K562 (cell line): ENCODE measurements around the gene CHRM4. TPM values are rescaled to one million over a fixed set of nuclear protein-coding genes. Genes with fewer than 3 reads are reported as not detected.

Source experiments
- AFF4 ChIP-seq: sonication (generic); formaldehyde crosslinking; IDR thresholded peaks from 2 replicates; pipeline ENCODE4 v1.8.0; 2023; ENCODE audit warnings: mild to moderate bottlenecking, missing genetic modification reagents
- ATF7 ChIP-seq: fragments of 450-650 bp; IDR thresholded peaks from 2 replicates; pipeline ENCODE4 v1.7.1; 2014; ENCODE audit warnings: mild to moderate bottlenecking, moderate library complexity
- BHLHE40 ChIP-seq: IDR thresholded peaks from 2 replicates; pipeline ENCODE4 v1.6.1; 2011; ENCODE audit warnings: low read length, improper control_type of control experiment
- CBFA2T3 ChIP-seq: fragments of 450-650 bp; IDR thresholded peaks from 2 replicates; pipeline ENCODE4 v1.6.1; 2017
- CEBPG ChIP-seq, 3 experiments: fragments of 200-800 bp in 1 of 3; sonication (Bioruptor generic) in 1 of 3; sonication (generic) in 1 of 3; formaldehyde crosslinking in 1 of 3; IDR thresholded peaks in 2 of 3; conservative IDR thresholded peaks in 1 of 3; 2 replicates each; pipeline versions ENCODE4 v1.6.1 to v1.8.0; 2016 to 2022; ENCODE audit warnings: missing compliant biosample characterization in 2 of 3, missing genetic modification characterization in 2 of 3, mild to moderate bottlenecking in 1 of 3, missing genetic modification reagents in 1 of 3
- ETV6 ChIP-seq, 3 experiments: fragments of 150-350 bp in 1 of 3; sonication (generic) in 1 of 3; formaldehyde crosslinking in 1 of 3; IDR thresholded peaks; 2 replicates each; pipeline versions ENCODE4 v1.6.1 to v1.8.0; 2014 to 2022; ENCODE audit warnings: borderline replicate concordance in 2 of 3, low read depth in 2 of 3, antibody characterized with exemption in 1 of 3, low read length in 1 of 3, mild to moderate bottlenecking in 1 of 3, missing genetic modification reagents in 1 of 3
- HDAC1 ChIP-seq, 2 experiments: fragments of 450-650 bp; IDR thresholded peaks; 2 replicates each; pipeline ENCODE4 v1.6.1; 2016 to 2017; ENCODE audit warnings: inconsistent platforms in 1 of 2, mild to moderate bottlenecking in 1 of 2, moderate library complexity in 1 of 2
- LCOR ChIP-seq: sonication (generic); formaldehyde crosslinking; IDR thresholded peaks from 2 replicates; pipeline ENCODE4 v1.8.0; 2022; ENCODE audit warnings: mild to moderate bottlenecking, missing genetic modification reagents
- MAFG ChIP-seq: fragments of 450-650 bp; conservative IDR thresholded peaks from 2 replicates; pipeline ENCODE4 v1.6.1; 2016; ENCODE audit warnings: missing genetic modification characterization, missing compliant biosample characterization
- NCOR1 ChIP-seq: fragments of 450-650 bp; IDR thresholded peaks from 2 replicates; pipeline ENCODE4 v1.6.1; 2016; ENCODE audit warnings: mild to moderate bottlenecking, moderate library complexity
- NRF1 ChIP-seq, 2 experiments: fragments of 450-650 bp; IDR thresholded peaks in 1 of 2; conservative IDR thresholded peaks in 1 of 2; 2 replicates each; pipeline ENCODE4 v1.6.1; 2014; ENCODE audit warnings: mild to moderate bottlenecking in 2 of 2
- PHF21A ChIP-seq: fragments of 450-650 bp; IDR thresholded peaks from 2 replicates; pipeline ENCODE4 v1.6.1; 2017; ENCODE audit warnings: low read depth, borderline replicate concordance
- RAD21 ChIP-seq, 2 experiments: fragments of 250-450 bp in 1 of 2; fragments of 450-650 bp in 1 of 2; sonication (Bioruptor Pico) in 1 of 2; formaldehyde crosslinking in 1 of 2; IDR thresholded peaks in 1 of 2; conservative IDR thresholded peaks in 1 of 2; 2 replicates each; pipeline versions ENCODE4 v1.4.0 to v1.8.0; 2020 to 2022; ENCODE audit warnings: mild to moderate bottlenecking in 2 of 2, moderate library complexity in 1 of 2
- RNF2 ChIP-seq: sonication (generic); IDR thresholded peaks from 2 replicates; pipeline ENCODE4 v1.6.1; 2016
- SMAD4 ChIP-seq: fragments of 250-450 bp; sonication (Bioruptor Pico); conservative IDR thresholded peaks from 2 replicates; pipeline ENCODE4 v1.8.0; 2021; ENCODE audit warnings: inconsistent platforms, mild to moderate bottlenecking, moderate library complexity
- SMARCC2 ChIP-seq: fragments of 450-650 bp; IDR thresholded peaks from 2 replicates; pipeline ENCODE4 v1.6.1; 2017; ENCODE audit warnings: antibody characterized with exemption, moderate library complexity, mild to moderate bottlenecking, low read depth
- TCFL5 ChIP-seq: fragments of 250-450 bp; sonication (Bioruptor Pico); conservative IDR thresholded peaks from 2 replicates; pipeline ENCODE4 v1.6.1; 2021; ENCODE audit warnings: mild to moderate bottlenecking, moderate library complexity, matching md5 sums
- ZBTB17 ChIP-seq: fragments of 450-650 bp; formaldehyde crosslinking; IDR thresholded peaks from 2 replicates; pipeline ENCODE4 v1.4.0; 2020; ENCODE audit warnings: mild to moderate bottlenecking
- ZKSCAN8 ChIP-seq: fragments of 200-800 bp; sonication (Bioruptor generic); IDR thresholded peaks from 2 replicates; pipeline ENCODE4 v1.6.1; 2016; ENCODE audit warnings: missing genetic modification characterization, missing compliant biosample characterization
- ZNF165 ChIP-seq: fragments of 250-450 bp; sonication (Bioruptor Pico); IDR thresholded peaks from 2 replicates; pipeline ENCODE4 v1.4.0; 2020; ENCODE audit warnings: borderline replicate concordance
- ZNF586 ChIP-seq: fragments of 450-650 bp; formaldehyde crosslinking; conservative IDR thresholded peaks from 2 replicates; pipeline ENCODE4 v1.4.0; 2020; ENCODE audit warnings: mild to moderate bottlenecking, moderate library complexity
- ZNF644 ChIP-seq: fragments of 200-800 bp; sonication (Bioruptor generic); IDR thresholded peaks from 2 replicates; pipeline ENCODE4 v1.6.1; 2016; ENCODE audit warnings: low read depth, missing genetic modification characterization, missing compliant biosample characterization
- polyA plus RNA-seq, 8 experiments: library from polyadenylated mRNA; depleted of rRNA in 4 of 8; stranded (reverse) in 5 of 8; unstranded in 3 of 8; fragments of >200 nt; fragmentation: Nextera tagmentation in 2 of 8; fragmentation: Illumina TruSeq in 1 of 8; extraction: Ambion mirVana in 2 of 8; extraction: Trizol in 1 of 8; gene quantifications; 2 replicates each; pipeline versions ENCODE4 v1.2.1 to v1.2.3, GENCODE V29; 2011 to 2014; ENCODE audit warnings: inconsistent platforms in 1 of 8, missing spikeins in 1 of 8
- total RNA-seq, 7 experiments: library from RNA; depleted of rRNA in 6 of 7; stranded (reverse); fragments of >200 nt in 6 of 7; fragmentation: Illumina TruSeq in 2 of 7; extraction: Trizol in 2 of 7; gene quantifications; 2 replicates each; pipeline versions ENCODE4 v1.2.1 to v1.2.3, GENCODE V29; 2011 to 2021; ENCODE audit warnings: low replicate concordance in 1 of 7
- TF ChIP-seq, protein P1 (sequence below): sonication (generic); formaldehyde crosslinking; IDR thresholded peaks from 2 replicates; pipeline ENCODE4 v1.8.1; 2023; ENCODE audit warnings: mild to moderate bottlenecking, missing genetic modification reagents

CHRM4 gene
- total and polyA plus RNA-seq, 9 of the 15 experiments (the other 6 are each of a cell fraction or from before 2014, with no cell fraction given), result 0.22 to 1.3 (median 0.40) TPM; not detected in 2

DNA sequence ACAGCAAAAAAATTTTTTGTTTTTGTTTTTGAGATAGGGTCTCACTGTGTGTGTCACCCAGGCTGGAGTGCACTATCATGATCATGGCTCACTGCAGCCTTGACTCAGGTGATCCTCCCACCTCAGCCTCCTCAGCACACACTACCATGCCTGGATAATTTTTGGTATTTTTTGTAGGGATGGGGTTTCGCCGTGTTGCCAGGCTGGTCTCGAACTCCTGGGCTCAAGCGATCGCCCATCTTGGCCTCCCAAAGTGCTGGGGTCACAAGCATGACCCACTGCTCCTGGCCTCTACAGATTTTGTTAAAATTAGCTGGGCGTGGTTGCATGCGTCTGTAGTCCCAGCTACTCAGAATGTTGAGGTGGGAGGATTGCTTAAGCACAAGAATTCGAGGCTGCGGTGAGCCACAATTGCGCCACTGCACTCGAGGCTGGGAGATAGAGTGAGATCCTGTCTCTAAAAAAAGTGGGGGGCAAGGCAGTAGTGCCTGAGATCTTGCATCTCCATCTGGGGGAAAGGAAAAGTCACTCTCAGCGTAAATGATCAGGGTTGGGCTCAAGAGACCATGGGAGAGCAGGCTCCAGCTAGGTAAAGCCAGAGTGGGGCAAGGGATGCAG, 54.9 kb downstream of the CHRM4 start (continued):
- no peak for TF ChIP-seq RAD21 (CRISPR knock-in tag; conservative IDR thresholded peaks at IDR 0.05 in 1 of 2, IDR thresholded peaks at IDR 0.05 in 1 of 2)
- TF ChIP-seq ZKSCAN8, result no peak
- TF ChIP-seq NRF1 (conservative IDR thresholded peaks at IDR 0.05 in 1 of 2, IDR thresholded peaks at IDR 0.05 in 1 of 2), result peak; percentile 33 to 42; a peak in 1 of 4 replicates
- no peak for TF ChIP-seq PHF21A
- 0 out of 4 replicates have a peak, but pooled peaks of 1 of the 2 experiments have one; percentile 46 for TF ChIP-seq ETV6 (IDR thresholded peaks at IDR 0.05; ENCODE audit: borderline replicate concordance in 1 of 2, low read depth in 2 of 2, low read length in 1 of 2)
- TF ChIP-seq ETV6 (CRISPR knock-in tag; IDR thresholded peaks at IDR 0.05; ENCODE audit: borderline replicate concordance), result no peak
- TF ChIP-seq ZBTB17 (CRISPR knock-in tag), result no peak
- no peak for TF ChIP-seq ZNF165 (CRISPR knock-in tag)
- peak; percentile 95 for TF ChIP-seq CEBPG (CRISPR knock-in tag; IDR thresholded peaks at IDR 0.05)
- peak; percentile 95 to 97 for TF ChIP-seq CEBPG (tag; conservative IDR thresholded peaks at IDR 0.05 in 1 of 2, IDR thresholded peaks at IDR 0.05 in 1 of 2)
- TF ChIP-seq NCOR1, result peak; percentile 59
- TF ChIP-seq HDAC1 (IDR thresholded peaks at IDR 0.05), result peak in 1 of 2 experiments; percentile 65; a peak in 1 of 4 replicates
- peak; percentile 61; the same call in 1 of the 2 replicates for TF ChIP-seq SMAD4 (CRISPR knock-in tag)
- TF ChIP-seq AFF4 (CRISPR knock-in tag), result no peak
- no peak for TF ChIP-seq TCFL5 (CRISPR knock-in tag)
- no peak for TF ChIP-seq ZNF586 (CRISPR knock-in tag)
- peak; percentile 84 for TF ChIP-seq CBFA2T3
- no peak for TF ChIP-seq MAFG (tag)
- peak; percentile 62; the same call in 1 of the 2 replicates for TF ChIP-seq SMARCC2
- TF ChIP-seq ZNF644 (tag), result peak; percentile 48; the same call in 1 of the 2 replicates
- TF ChIP-seq BHLHE40, result peak; percentile 75
- 0 out of 2 replicates have a peak, but pooled peaks have one; percentile 43 for TF ChIP-seq ATF7
- TF ChIP-seq RNF2, result peak; percentile 92
- TF ChIP-seq, protein P1, sequence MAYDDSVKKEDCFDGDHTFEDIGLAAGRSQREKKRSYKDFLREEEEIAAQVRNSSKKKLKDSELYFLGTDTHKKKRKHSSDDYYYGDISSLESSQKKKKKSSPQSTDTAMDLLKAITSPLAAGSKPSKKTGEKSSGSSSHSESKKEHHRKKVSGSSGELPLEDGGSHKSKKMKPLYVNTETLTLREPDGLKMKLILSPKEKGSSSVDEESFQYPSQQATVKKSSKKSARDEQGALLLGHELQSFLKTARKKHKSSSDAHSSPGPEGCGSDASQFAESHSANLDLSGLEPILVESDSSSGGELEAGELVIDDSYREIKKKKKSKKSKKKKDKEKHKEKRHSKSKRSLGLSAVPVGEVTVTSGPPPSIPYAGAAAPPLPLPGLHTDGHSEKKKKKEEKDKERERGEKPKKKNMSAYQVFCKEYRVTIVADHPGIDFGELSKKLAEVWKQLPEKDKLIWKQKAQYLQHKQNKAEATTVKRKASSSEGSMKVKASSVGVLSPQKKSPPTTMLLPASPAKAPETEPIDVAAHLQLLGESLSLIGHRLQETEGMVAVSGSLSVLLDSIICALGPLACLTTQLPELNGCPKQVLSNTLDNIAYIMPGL (CRISPR knock-in tag), result no peak
- TF ChIP-seq LCOR (CRISPR knock-in tag), result peak; percentile 68
